ENCODE data around the gene NCOR1. TPM values are rescaled to one million over a fixed set of nuclear protein-coding genes. Genes with fewer than 3 reads are reported as not detected.
"Not testable (repeated sequence)": the region's sequence is repeated elsewhere in the genome, so short reads cannot be mapped to it uniquely, and the experiment has no call there.

NCOR1 gene
- total RNA-seq, 5 donors from 2014 or later (not counting 1 experiment from before 2014, with no cell fraction given) = 134 to 173 (median 152) TPM

- DNase-seq (no peak), ATAC-seq (replicated peaks in 1 of 4) (no peak)
- Mint-ChIP-seq H3K4me1 (peaks cover 0 to 15% (median 0%) of the 10 kb centered on the region in 3 donors), H3K4me3 (no peak overlapping the region), H3K9me3 (peaks cover under 1 to 3% (median 2%) of the 10 kb centered on the region in 3 donors), H3K27me3 (no peaks in the 10 kb centered on the region), H3K36me3 (peaks cover 69% of the 10 kb centered on the region), H3K27ac (no peak overlapping the region)
- ChIA-PET CTCF (no interaction called here), POLR2A (no interaction called here)
- peaks cover 4% of the 10 kb centered on the region for H3K9me3 ChIP-seq
- H3K4me3 ChIP-seq (ENCODE audit: control insufficient read depth in 1 of 2, extremely low read depth in 1 of 2, low read length in 1 of 2) = no peak overlapping the region
- H3K36me3 ChIP-seq (ENCODE audit: control insufficient read depth in 2 of 2, extremely low read depth in 1 of 2, insufficient read depth in 1 of 2, low read length in 1 of 2) = peaks cover 6 to 81% of the 10 kb centered on the region in 2 donors
- 100% methylated on average over 7 of the region's 11 CpGs for WGBS (ENCODE audit: insufficient coverage)
- H3K27ac ChIP-seq (ENCODE audit: low read length) = no peak overlapping the region
- no peaks in the 10 kb centered on the region for H3K4me1 ChIP-seq (ENCODE audit: control insufficient read depth in 1 of 2, extremely low read depth in 1 of 2, insufficient read depth in 2 of 2, low read length in 2 of 2)
- H3K27me3 ChIP-seq (replicated peaks in 1 of 2; ENCODE audit: control insufficient read depth in 2 of 2, extremely low read depth in 1 of 2, insufficient read depth in 2 of 2, low read length in 1 of 2) = no peaks in the 10 kb centered on the region
Measured at GRCh38 chr17:16120937-16121336, 94.4 kb downstream of the NCOR1 start.

- DNase-seq (no peak), ATAC-seq (replicated peaks in 1 of 4) (no peak)
- H3K4me3 Mint-ChIP-seq = no peak overlapping the region
- Histone ChIP-seq H3K27ac (ENCODE audit: low read length) (no peak overlapping the region), H3K36me3 (ENCODE audit: control insufficient read depth in 2 of 2, extremely low read depth in 1 of 2, insufficient read depth in 1 of 2, low read length in 1 of 2) (peaks cover 7 to 76% of the 10 kb centered on the region in 2 donors), H3K27me3 (replicated peaks in 1 of 2; ENCODE audit: control insufficient read depth in 2 of 2, extremely low read depth in 1 of 2, insufficient read depth in 2 of 2, low read length in 1 of 2) (no peaks in the 10 kb centered on the region), H3K9me3 (peaks cover 4% of the 10 kb centered on the region), H3K4me1 (ENCODE audit: control insufficient read depth in 1 of 2, extremely low read depth in 1 of 2, insufficient read depth in 2 of 2, low read length in 2 of 2) (no peaks in the 10 kb centered on the region), H3K4me3 (ENCODE audit: control insufficient read depth in 1 of 2, extremely low read depth in 1 of 2, low read length in 1 of 2) (no peak overlapping the region)
- peaks cover 0 to 8% (median 0%) of the 10 kb centered on the region in 3 donors for H3K4me1 Mint-ChIP-seq
- POLR2A ChIA-PET = interaction anchor here (0.6 kb wide), 4 partner anchors 24 to 169 kb away, joined by 3 to 8 read pairs (median 6); no protein-coding TSS in a partner anchor
- peaks cover 10 to 12% (median 10%) of the 10 kb centered on the region in 3 donors for H3K9me3 Mint-ChIP-seq
- H3K27me3 Mint-ChIP-seq = no peaks in the 10 kb centered on the region
- CTCF ChIA-PET = interaction anchor here in 1 of 2 donors (0.6 kb wide), 1 partner anchor 39 kb away, joined by 5 read pairs; no protein-coding TSS in a partner anchor
- no CpG with 5 or more reads among the region's 2 CpGs for WGBS (ENCODE audit: insufficient coverage)
- no peak overlapping the region for H3K27ac Mint-ChIP-seq
- H3K36me3 Mint-ChIP-seq = peaks cover 78% of the 10 kb centered on the region
Measured at GRCh38 chr17:16117149-16117548, 98.2 kb downstream of the NCOR1 start.

GRCh38 chr17:16115077-16115698 is 100.1 kb downstream of the NCOR1 start:
- POLR2A ChIA-PET = not testable (repeated sequence)

GRCh38 chr17:16108871-16109270 is 106.5 kb downstream of the NCOR1 start:
- H3K36me3 Mint-ChIP-seq = peaks cover 32% of the 10 kb centered on the region
- Histone ChIP-seq H3K9me3 (no peaks in the 10 kb centered on the region), H3K4me1 (ENCODE audit: control insufficient read depth in 1 of 2, extremely low read depth in 1 of 2, insufficient read depth in 2 of 2, low read length in 2 of 2) (no peaks in the 10 kb centered on the region), H3K36me3 (ENCODE audit: control insufficient read depth in 2 of 2, extremely low read depth in 1 of 2, insufficient read depth in 1 of 2, low read length in 1 of 2) (peaks cover 0 to 35% of the 10 kb centered on the region in 2 donors), H3K27ac (ENCODE audit: low read length) (no peak overlapping the region), H3K4me3 (ENCODE audit: control insufficient read depth in 1 of 2, extremely low read depth in 1 of 2, low read length in 1 of 2) (no peak overlapping the region), H3K27me3 (replicated peaks in 1 of 2; ENCODE audit: control insufficient read depth in 2 of 2, extremely low read depth in 1 of 2, insufficient read depth in 2 of 2, low read length in 1 of 2) (no peaks in the 10 kb centered on the region)
- ATAC-seq (replicated peaks in 1 of 4) = no peak
- no peaks in the 10 kb centered on the region for H3K9me3 Mint-ChIP-seq
- WGBS (ENCODE audit: insufficient coverage) = no CpG with 5 or more reads among the region's 4 CpGs
- DNase-seq = no peak
- peaks cover 0 to 13% (median 0%) of the 10 kb centered on the region in 3 donors for H3K4me1 Mint-ChIP-seq
- CTCF ChIA-PET = no interaction called here
- POLR2A ChIA-PET = no interaction called here
- H3K4me3 Mint-ChIP-seq = no peak overlapping the region
- H3K27me3 Mint-ChIP-seq = no peaks in the 10 kb centered on the region
- H3K27ac Mint-ChIP-seq = no peak overlapping the region

More at GRCh38 chr17:16115077-16115698, 100.1 kb downstream of the NCOR1 start:
- H3K27me3 ChIP-seq (replicated peaks in 1 of 2; ENCODE audit: control insufficient read depth in 2 of 2, extremely low read depth in 1 of 2, insufficient read depth in 2 of 2, low read length in 1 of 2); ATAC-seq (replicated peaks in 1 of 4); H3K9me3 ChIP-seq; H3K27me3 Mint-ChIP-seq; H3K27ac Mint-ChIP-seq; H3K4me1 Mint-ChIP-seq; H3K4me3 ChIP-seq (ENCODE audit: control insufficient read depth in 1 of 2, extremely low read depth in 1 of 2, low read length in 1 of 2); H3K4me3 Mint-ChIP-seq; DNase-seq; CTCF ChIA-PET; H3K4me1 ChIP-seq (ENCODE audit: control insufficient read depth in 1 of 2, extremely low read depth in 1 of 2, insufficient read depth in 2 of 2, low read length in 2 of 2); H3K27ac ChIP-seq (ENCODE audit: low read length): not testable (repeated sequence)
- H3K36me3 ChIP-seq (ENCODE audit: control insufficient read depth in 2 of 2, extremely low read depth in 1 of 2, insufficient read depth in 1 of 2, low read length in 1 of 2) = peaks cover 4 to 61% of the 10 kb centered on the region in 2 donors
- Mint-ChIP-seq H3K9me3 (peaks cover 10 to 12% (median 10%) of the 10 kb centered on the region in 3 donors), H3K36me3 (peaks cover 71% of the 10 kb centered on the region)
- WGBS (ENCODE audit: insufficient coverage) = 100% methylated on average over 3 of the region's 3 CpGs

GRCh38 chr17:16108386-16108785 is 106.9 kb downstream of the NCOR1 start:
- no peaks in the 10 kb centered on the region for H3K9me3 Mint-ChIP-seq
- H3K27me3 Mint-ChIP-seq = no peaks in the 10 kb centered on the region
- Histone ChIP-seq H3K9me3 (no peaks in the 10 kb centered on the region), H3K27ac (ENCODE audit: low read length) (no peak overlapping the region), H3K4me1 (ENCODE audit: control insufficient read depth in 1 of 2, extremely low read depth in 1 of 2, insufficient read depth in 2 of 2, low read length in 2 of 2) (no peaks in the 10 kb centered on the region), H3K27me3 (replicated peaks in 1 of 2; ENCODE audit: control insufficient read depth in 2 of 2, extremely low read depth in 1 of 2, insufficient read depth in 2 of 2, low read length in 1 of 2) (no peaks in the 10 kb centered on the region), H3K36me3 (ENCODE audit: control insufficient read depth in 2 of 2, extremely low read depth in 1 of 2, insufficient read depth in 1 of 2, low read length in 1 of 2) (peaks cover 0 to 35% of the 10 kb centered on the region in 2 donors), H3K4me3 (ENCODE audit: control insufficient read depth in 1 of 2, extremely low read depth in 1 of 2, low read length in 1 of 2) (no peak overlapping the region)
- H3K4me3 Mint-ChIP-seq = no peak overlapping the region
- ChIA-PET CTCF (no interaction called here), POLR2A (no interaction called here)
- peaks cover 30% of the 10 kb centered on the region for H3K36me3 Mint-ChIP-seq
- ATAC-seq (replicated peaks in 1 of 4) = no peak
- peaks cover 0 to 16% (median under 1%) of the 10 kb centered on the region in 3 donors for H3K4me1 Mint-ChIP-seq
- DNase-seq = no peak
- H3K27ac Mint-ChIP-seq = no peak overlapping the region
- no CpG with 5 or more reads among the region's 1 CpG for WGBS (ENCODE audit: insufficient coverage)

GRCh38 chr17:16107165-16107770 is 108.1 kb downstream of the NCOR1 start:
- Histone ChIP-seq H3K4me1 (ENCODE audit: control insufficient read depth in 1 of 2, extremely low read depth in 1 of 2, insufficient read depth in 2 of 2, low read length in 2 of 2) (no peaks in the 10 kb centered on the region), H3K36me3 (ENCODE audit: control insufficient read depth in 2 of 2, extremely low read depth in 1 of 2, insufficient read depth in 1 of 2, low read length in 1 of 2) (peaks cover 2 to 30% of the 10 kb centered on the region in 2 donors), H3K27me3 (replicated peaks in 1 of 2; ENCODE audit: control insufficient read depth in 2 of 2, extremely low read depth in 1 of 2, insufficient read depth in 2 of 2, low read length in 1 of 2) (no peaks in the 10 kb centered on the region), H3K4me3 (ENCODE audit: control insufficient read depth in 1 of 2, extremely low read depth in 1 of 2, low read length in 1 of 2) (no peak overlapping the region), H3K9me3 (no peaks in the 10 kb centered on the region), H3K27ac (ENCODE audit: low read length) (no peak overlapping the region)
- no peaks in the 10 kb centered on the region for H3K27me3 Mint-ChIP-seq
- H3K36me3 Mint-ChIP-seq = peaks cover 31% of the 10 kb centered on the region
- WGBS (ENCODE audit: insufficient coverage) = 95% methylated on average over 4 of the region's 8 CpGs
- DNase-seq (no peak), ATAC-seq (replicated peaks in 1 of 4) (no peak)
- no peak overlapping the region for H3K27ac Mint-ChIP-seq
- H3K4me3 Mint-ChIP-seq = no peak overlapping the region
- peaks cover 0 to 18% (median 3%) of the 10 kb centered on the region in 3 donors for H3K4me1 Mint-ChIP-seq
- H3K9me3 Mint-ChIP-seq = no peaks in the 10 kb centered on the region
- POLR2A ChIA-PET = no interaction called here
- CTCF ChIA-PET = no interaction called here
